Measurements from ENCODE around the gene PRDX2.

DNA sequence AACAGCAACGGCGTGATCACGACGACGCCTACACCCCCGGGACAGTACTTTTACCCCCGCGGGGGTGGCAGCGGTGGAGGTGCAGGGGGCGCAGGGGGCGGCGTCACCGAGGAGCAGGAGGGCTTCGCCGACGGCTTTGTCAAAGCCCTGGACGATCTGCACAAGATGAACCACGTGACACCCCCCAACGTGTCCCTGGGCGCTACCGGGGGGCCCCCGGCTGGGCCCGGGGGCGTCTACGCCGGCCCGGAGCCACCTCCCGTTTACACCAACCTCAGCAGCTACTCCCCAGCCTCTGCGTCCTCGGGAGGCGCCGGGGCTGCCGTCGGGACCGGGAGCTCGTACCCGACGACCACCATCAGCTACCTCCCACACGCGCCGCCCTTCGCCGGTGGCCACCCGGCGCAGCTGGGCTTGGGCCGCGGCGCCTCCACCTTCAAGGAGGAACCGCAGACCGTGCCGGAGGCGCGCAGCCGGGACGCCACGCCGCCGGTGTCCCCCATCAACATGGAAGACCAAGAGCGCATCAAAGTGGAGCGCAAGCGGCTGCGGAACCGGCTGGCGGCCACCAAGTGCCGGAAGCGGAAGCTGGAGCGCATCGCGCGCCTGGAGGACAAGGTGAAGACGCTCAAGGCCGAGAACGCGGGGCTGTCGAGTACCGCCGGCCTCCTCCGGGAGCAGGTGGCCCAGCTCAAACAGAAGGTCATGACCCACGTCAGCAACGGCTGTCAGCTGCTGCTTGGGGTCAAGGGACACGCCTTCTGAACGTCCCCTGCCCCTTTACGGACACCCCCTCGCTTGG, 9.3 kb downstream of the PRDX2 start:
- TF ChIP-seq POLR2A (IDR thresholded peaks at IDR 0.05) (peak in 1 of 2 donors; percentile 2), POLR2AphosphoS5 (IDR thresholded peaks at IDR 0.05; ENCODE audit: insufficient read depth in 1 of 2, low read depth in 1 of 2) (peak in 1 of 2 donors; percentile 71)
- TF ChIP-seq, protein P1, sequence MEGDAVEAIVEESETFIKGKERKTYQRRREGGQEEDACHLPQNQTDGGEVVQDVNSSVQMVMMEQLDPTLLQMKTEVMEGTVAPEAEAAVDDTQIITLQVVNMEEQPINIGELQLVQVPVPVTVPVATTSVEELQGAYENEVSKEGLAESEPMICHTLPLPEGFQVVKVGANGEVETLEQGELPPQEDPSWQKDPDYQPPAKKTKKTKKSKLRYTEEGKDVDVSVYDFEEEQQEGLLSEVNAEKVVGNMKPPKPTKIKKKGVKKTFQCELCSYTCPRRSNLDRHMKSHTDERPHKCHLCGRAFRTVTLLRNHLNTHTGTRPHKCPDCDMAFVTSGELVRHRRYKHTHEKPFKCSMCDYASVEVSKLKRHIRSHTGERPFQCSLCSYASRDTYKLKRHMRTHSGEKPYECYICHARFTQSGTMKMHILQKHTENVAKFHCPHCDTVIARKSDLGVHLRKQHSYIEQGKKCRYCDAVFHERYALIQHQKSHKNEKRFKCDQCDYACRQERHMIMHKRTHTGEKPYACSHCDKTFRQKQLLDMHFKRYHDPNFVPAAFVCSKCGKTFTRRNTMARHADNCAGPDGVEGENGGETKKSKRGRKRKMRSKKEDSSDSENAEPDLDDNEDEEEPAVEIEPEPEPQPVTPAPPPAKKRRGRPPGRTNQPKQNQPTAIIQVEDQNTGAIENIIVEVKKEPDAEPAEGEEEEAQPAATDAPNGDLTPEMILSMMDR (IDR thresholded peaks at IDR 0.05): no peak

All from vagina (tissue), 2 donors.